Measurements from ENCODE around the gene CAMK1D. TPM values are rescaled to one million over a fixed set of nuclear protein-coding genes. Genes with fewer than 3 reads are reported as not detected.

CAMK1D gene
- total and polyA plus RNA-seq, 2 of the 4 experiments (the other 2 are of a cell fraction) = 5.0 to 5.3 TPM

- CTCF ChIA-PET = no interaction called here
- Histone ChIP-seq H2BK15ac (ENCODE audit: low read depth, low read length) (no peak overlapping the region), H3K27ac (ENCODE audit: insufficient read depth, low read length) (no peak overlapping the region), H3K4me3 (ENCODE audit: insufficient read depth, low read depth, low read length) (no peak overlapping the region), H4K91ac (ENCODE audit: insufficient read depth, low read depth, low read length) (no peak overlapping the region), H3K18ac (ENCODE audit: low read depth, low read length) (no peak overlapping the region), H4K20me1 (ENCODE audit: insufficient read depth, low read length) (peaks cover 6% of the 10 kb centered on the region; the same call in 1 of the 2 replicates), H2BK20ac (ENCODE audit: low read depth, low read length) (no peak overlapping the region), H4K5ac (ENCODE audit: low read depth, low read length) (no peak overlapping the region), H3K23ac (ENCODE audit: low read depth, low read length) (no peak overlapping the region), H2AFZ (replicated peaks; ENCODE audit: low read length, poor library complexity) (no peak overlapping the region), H3K4me2 (ENCODE audit: low read depth, low read length) (no peak overlapping the region), H3K4me1 (ENCODE audit: control insufficient read depth, insufficient read depth, low read length) (no peaks in the 10 kb centered on the region), H3K36me3 (ENCODE audit: control insufficient read depth, insufficient read depth, low read length) (no peaks in the 10 kb centered on the region), H3K79me1 (ENCODE audit: low read depth in 1 of 2, low read length in 2 of 2) (no peaks in the 10 kb centered on the region), H3K14ac (replicated peaks; ENCODE audit: low read depth, low read length) (no peak overlapping the region), H3K27me3 (ENCODE audit: control insufficient read depth, insufficient read depth, low read length) (peaks cover 10% of the 10 kb centered on the region), H3K4ac (ENCODE audit: low read depth, low read length) (no peak overlapping the region), H3K9me3 (ENCODE audit: control insufficient read depth, insufficient read depth, low read length) (no peaks in the 10 kb centered on the region), H3K9ac (ENCODE audit: low read depth, low read length) (no peak overlapping the region), H4K8ac (ENCODE audit: low read depth in 2 of 2, low read length in 2 of 2) (no peak overlapping the region), H3K9me1 (ENCODE audit: insufficient read depth, low read length) (no peaks in the 10 kb centered on the region), H2BK120ac (ENCODE audit: low read depth, low read length) (no peak overlapping the region), H2AK5ac (ENCODE audit: low read depth, low read length) (no peak overlapping the region), H3K56ac (ENCODE audit: extremely low read depth, insufficient read depth, low read length) (no peak overlapping the region), H2AK9ac (replicated peaks; ENCODE audit: low read depth, low read length, poor library complexity) (no peak overlapping the region), H2BK5ac (ENCODE audit: low read depth, low read length, poor library complexity, severe bottlenecking) (no peak overlapping the region)
- DNase-seq (no peak), ATAC-seq (ENCODE audit: low read depth) (no peak)
- dilution Hi-C loops (cut with HindIII; ENCODE audit: low sequenced_read_pairs, unreplicated experiment) = no loop called here
- 73% methylated on average over 6 of the region's 16 CpGs; no CpG with 5 or more reads in 1 of the 2 experiments for WGBS, 2 experiments (ENCODE audit: extremely low coverage in 2 of 2, insufficient read length in 1 of 2)
- TF ChIP-seq RFX5 (IDR thresholded peaks at IDR 0.05; ENCODE audit: low read depth, low read length) (no peak), MAZ (IDR thresholded peaks at IDR 0.05; ENCODE audit: borderline replicate concordance, low read depth, low read length) (no peak), RCOR1 (IDR thresholded peaks at IDR 0.05; ENCODE audit: insufficient replicate concordance, low read length) (no peak), MXI1 (IDR thresholded peaks at IDR 0.05; ENCODE audit: borderline replicate concordance, low read depth, low read length) (no peak), MAFK (IDR thresholded peaks at IDR 0.05; ENCODE audit: low read depth, low read length) (no peak), CTCF (conservative IDR thresholded peaks at IDR 0.05; ENCODE audit: low read depth, low read length) (no peak), POLR2A (IDR thresholded peaks at IDR 0.05; ENCODE audit: low read depth, low read length) (no peak), CHD1 (IDR thresholded peaks at IDR 0.05; ENCODE audit: low read depth, low read length) (no peak)
- TF ChIP-seq, protein P1, sequence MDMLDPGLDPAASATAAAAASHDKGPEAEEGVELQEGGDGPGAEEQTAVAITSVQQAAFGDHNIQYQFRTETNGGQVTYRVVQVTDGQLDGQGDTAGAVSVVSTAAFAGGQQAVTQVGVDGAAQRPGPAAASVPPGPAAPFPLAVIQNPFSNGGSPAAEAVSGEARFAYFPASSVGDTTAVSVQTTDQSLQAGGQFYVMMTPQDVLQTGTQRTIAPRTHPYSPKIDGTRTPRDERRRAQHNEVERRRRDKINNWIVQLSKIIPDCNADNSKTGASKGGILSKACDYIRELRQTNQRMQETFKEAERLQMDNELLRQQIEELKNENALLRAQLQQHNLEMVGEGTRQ (IDR thresholded peaks at IDR 0.05; ENCODE audit: low read depth, low read length) = no peak
- BruUV-seq (replicated peaks) = no TSS peak
- POLR2A ChIA-PET (ENCODE audit: unreplicated experiment) = no interaction called here
- intact Hi-C loops (cut with micrococcal nuclease) = no loop called here
- in situ Hi-C loops (cut with MboI; ENCODE audit: low sequenced_read_pairs) = no loop called here
Observed at GRCh38 chr10:12438919-12439692, 89.8 kb downstream of the CAMK1D start.

Measured in IMR-90 (cell line).